B cell (primary cell): ENCODE results near the gene TEX101. TPM values are rescaled to one million over a fixed set of nuclear protein-coding genes. Genes with fewer than 3 reads are reported as not detected.
"Not testable (repeated sequence)": the region's sequence is repeated elsewhere in the genome, so short reads cannot be mapped to it uniquely, and the experiment has no call there.

ENCODE experiments used
- ATAC-seq: fragments of 200-7000 bp; cut with Tn5 transposase; one replicate; pipeline ENCODE4 v1.10.0; 2021; ENCODE audit warnings: low read depth, mild to moderate bottlenecking, moderate number of reproducible peaks, moderate library complexity
- CTCF ChIA-PET: fragments of 350-600 bp; sonication (Branson Sonifier 250); formaldehyde crosslinking; loops from one replicate; lab custom pipeline; 2021; ENCODE audit warnings: antibody characterized with exemption, inconsistent platforms; lab: Charles Lee
- POLR2A ChIA-PET: fragments of 350-600 bp; sonication (Branson Sonifier 250); formaldehyde crosslinking; loops from one replicate; lab custom pipeline; 2021; ENCODE audit warnings: antibody characterized with exemption; lab: Charles Lee
- DNase-seq: peaks from one replicate; pipeline ENCODE4 v3.0.0; 2013
- H2AFZ ChIP-seq: 2 replicates; pipeline ENCODE4 v1.6.1; 2012; ENCODE audit warnings: mild to moderate bottlenecking, low read depth, low read length; ENCODE audit not compliant: insufficient read depth, poor library complexity, severe bottlenecking
- H3K27ac ChIP-seq, 2 donors: 1 replicate in 1 of 2; 2 replicates in 1 of 2; pipeline ENCODE4 v1.5.1; 2012 to 2013; ENCODE audit warnings: low read length in 2 of 2, mild to moderate bottlenecking in 2 of 2, moderate library complexity in 1 of 2
- H3K27me3 ChIP-seq, 4 experiments: fragments of 200-600 bp in 1 of 4; sonication (generic) in 1 of 4; replicated peaks in 1 of 4; 1 replicate in 2 of 4; 2 replicates in 2 of 4; pipeline versions ENCODE4 v1.6.1 to v1.7.0; 2013 to 2016; ENCODE audit warnings: low read length in 3 of 4, mild to moderate bottlenecking in 2 of 4, mixed read lengths in 1 of 4, moderate library complexity in 1 of 4; ENCODE audit not compliant: insufficient read depth in 4 of 4, control insufficient read depth in 3 of 4; ENCODE audit errors: control extremely low read depth in 1 of 4
- H3K36me3 ChIP-seq, 2 experiments: replicated peaks in 1 of 2; 1 replicate in 1 of 2; 2 replicates in 1 of 2; pipeline versions ENCODE4 v1.6.1 to v1.7.1; 2013; ENCODE audit warnings: low read length in 1 of 2; ENCODE audit not compliant: insufficient read depth in 2 of 2, control insufficient read depth in 1 of 2; ENCODE audit errors: control extremely low read depth in 1 of 2, extremely low read depth in 1 of 2
- H3K4me1 ChIP-seq, 2 donors: fragments of 200-600 bp in 1 of 2; sonication (generic) in 1 of 2; 1 replicate in 1 of 2; 2 replicates in 1 of 2; pipeline versions ENCODE4 v1.5.1 to v1.6.1; 2013 to 2017; ENCODE audit warnings: low read length in 2 of 2; ENCODE audit not compliant: control insufficient read depth in 2 of 2, insufficient read depth in 2 of 2
- H3K4me2 ChIP-seq: replicated peaks from 2 replicates; pipeline ENCODE3; 2012; ENCODE audit warnings: mild to moderate bottlenecking, low read depth, low read length; ENCODE audit not compliant: poor library complexity, severe bottlenecking
- H3K4me3 ChIP-seq, 5 experiments: fragments of 200-600 bp in 1 of 5; sonication (generic) in 1 of 5; 1 replicate in 3 of 5; 2 replicates in 2 of 5; pipeline versions ENCODE4 v1.5.1 to v1.7.0; 2011 to 2016; ENCODE audit warnings: low read length in 4 of 5, mild to moderate bottlenecking in 4 of 5, low read depth in 2 of 5, control low read depth in 1 of 5, moderate library complexity in 1 of 5; ENCODE audit not compliant: insufficient read depth in 1 of 5; ENCODE audit errors: control extremely low read depth in 1 of 5, extremely low read depth in 1 of 5
- H3K79me2 ChIP-seq: fragments of 200-600 bp; sonication (generic); one replicate; pipeline ENCODE4 v1.6.0; 2016; ENCODE audit warnings: low read length; ENCODE audit not compliant: control insufficient read depth, insufficient read depth
- H3K9ac ChIP-seq: fragments of 200-600 bp; sonication (generic); 2 replicates; pipeline ENCODE4 v1.6.1; 2017; ENCODE audit warnings: mild to moderate bottlenecking, low read length, moderate library complexity
- H3K9me3 ChIP-seq, 3 donors: one replicate each; pipeline versions ENCODE4 v1.6.1 to v1.7.1; 2013; ENCODE audit warnings: low read length in 2 of 3; ENCODE audit not compliant: control insufficient read depth in 2 of 3, insufficient read depth in 1 of 3; ENCODE audit errors: control extremely low read depth in 1 of 3
- H4K20me1 ChIP-seq: 2 replicates; pipeline ENCODE4 v1.6.0; 2012; ENCODE audit warnings: mild to moderate bottlenecking, low read length; ENCODE audit not compliant: insufficient read depth, control insufficient read depth, poor library complexity, severe bottlenecking
- H3K27ac Mint-ChIP-seq: one replicate; pipeline ENCODE4 v1.8.0; 2021; ENCODE audit warnings: mixed read lengths
- H3K27me3 Mint-ChIP-seq: one replicate; pipeline ENCODE4 v1.8.0; 2021; ENCODE audit warnings: mixed read lengths
- H3K4me1 Mint-ChIP-seq: one replicate; pipeline ENCODE4 v1.8.0; 2021; ENCODE audit warnings: mixed read lengths
- H3K4me3 Mint-ChIP-seq: one replicate; pipeline ENCODE4 v1.8.0; 2021; ENCODE audit warnings: mixed read lengths
- H3K9me3 Mint-ChIP-seq: one replicate; pipeline ENCODE4 v1.8.0; 2022; ENCODE audit warnings: mixed read lengths; ENCODE audit not compliant: insufficient read depth
- EZH2 ChIP-seq: IDR thresholded peaks from 2 replicates; pipeline ENCODE4 v1.6.1; 2012; ENCODE audit warnings: borderline replicate concordance, low read depth, mild to moderate bottlenecking, moderate library complexity, low read length; ENCODE audit not compliant: insufficient read depth, poor library complexity, severe bottlenecking
- WGBS: methylation state at CpG from one replicate; pipeline ENCODE4 v1.1.5; 2013; ENCODE audit warnings: missing lambda C conversion rate; ENCODE audit not compliant: insufficient coverage; 5-methylcytosine and 5-hydroxymethylcytosine counted together
- intact Hi-C: fragments of 100-400 bp; cut with micrococcal nuclease; formaldehyde crosslinking; loops from one replicate; pipeline ENCODE4 v1.10.0; 2022
- polyA minus RNA-seq: library from RNA; depleted of rRNA, polyadenylated mRNA; stranded (reverse); fragments of >200 nt; gene quantifications from 2 replicates; pipeline ENCODE4 v1.2.3, GENCODE V29; 2012
- polyA plus RNA-seq: library from polyadenylated mRNA; depleted of rRNA; stranded (reverse); fragments of >200 nt; gene quantifications from 2 replicates; pipeline ENCODE4 v1.2.3, GENCODE V29; 2012
- total RNA-seq, 2 donors: library from RNA; stranded (reverse); fragments of 120-200 nt in 1 of 2; gene quantifications; 1 replicate in 1 of 2; 2 replicates in 1 of 2; pipeline versions ENCODE4 v1.2.3 to v1.2.4, GENCODE V29; 2013 to 2022
- TF ChIP-seq, protein P1 (sequence below): fragments of 200-600 bp; IDR thresholded peaks from one replicate; pipeline ENCODE4 v1.8.0; 2022; ENCODE audit warnings: antibody characterized with exemption, mild to moderate bottlenecking

The TEX101 gene
- total RNA-seq (not detected in 2 replicates), polyA plus RNA-seq (not detected in 2 replicates), polyA minus RNA-seq (not detected in 2 replicates)
- total RNA-seq (2013): not detected

DNA sequence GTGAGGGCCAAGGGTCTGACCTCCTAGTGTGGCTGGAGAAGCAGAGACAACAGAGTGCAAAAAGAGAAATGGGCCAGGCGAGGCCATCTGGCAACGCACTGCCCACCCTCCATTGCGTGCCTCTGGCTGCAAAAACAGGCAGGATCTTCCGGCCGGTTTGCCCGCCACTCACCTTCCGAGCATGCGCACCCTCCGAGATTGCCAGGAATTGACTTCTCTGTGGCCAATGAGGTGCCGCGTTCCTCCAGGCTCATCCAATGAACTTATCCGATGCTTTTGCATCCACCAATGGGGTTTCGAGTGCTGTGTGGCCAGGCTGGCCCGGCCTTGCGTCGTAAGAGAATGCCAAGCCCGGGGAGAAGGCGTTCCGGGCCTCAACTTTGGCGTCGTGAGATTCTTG, at the start of gene TEX101:
Gene TEX101 (plus strand): TSS at position 337 of the 400 bp plus-strand sequence. CDS start 1,030 bp downstream, outside the sequence.
- Histone ChIP-seq H3K27me3 (no peaks in the 10 kb centered on the region), H2AFZ (no peak within 1 kb of the TSS), H3K4me1 (no peaks in the 10 kb centered on the region), H3K4me2 (no peak within 1 kb of the TSS), H3K79me2 (no peaks in the 10 kb centered on the region), H3K4me3 (no peak within 1 kb of the TSS), H3K36me3 (no peaks in the 10 kb centered on the region), H3K9ac (no peak within 1 kb of the TSS), H3K9me3 (peaks cover 0 to 23% (median 0%) of the 10 kb centered on the region in 3 donors), H4K20me1 (no peaks in the 10 kb centered on the region), H3K27ac (no peak within 1 kb of the TSS)
- Mint-ChIP-seq H3K4me3 (no peak within 1 kb of the TSS), H3K9me3 (peaks cover 5% of the 10 kb centered on the region), H3K27ac (no peak within 1 kb of the TSS), H3K4me1 (peaks cover 3% of the 10 kb centered on the region), H3K27me3 (peaks cover 7% of the 10 kb centered on the region)
- DNase-seq (no peak), ATAC-seq (no peak)
- intact Hi-C loops: no loop called here
- POLR2A ChIA-PET: no interaction called here
- no peak for TF ChIP-seq EZH2
- TF ChIP-seq, protein P1, sequence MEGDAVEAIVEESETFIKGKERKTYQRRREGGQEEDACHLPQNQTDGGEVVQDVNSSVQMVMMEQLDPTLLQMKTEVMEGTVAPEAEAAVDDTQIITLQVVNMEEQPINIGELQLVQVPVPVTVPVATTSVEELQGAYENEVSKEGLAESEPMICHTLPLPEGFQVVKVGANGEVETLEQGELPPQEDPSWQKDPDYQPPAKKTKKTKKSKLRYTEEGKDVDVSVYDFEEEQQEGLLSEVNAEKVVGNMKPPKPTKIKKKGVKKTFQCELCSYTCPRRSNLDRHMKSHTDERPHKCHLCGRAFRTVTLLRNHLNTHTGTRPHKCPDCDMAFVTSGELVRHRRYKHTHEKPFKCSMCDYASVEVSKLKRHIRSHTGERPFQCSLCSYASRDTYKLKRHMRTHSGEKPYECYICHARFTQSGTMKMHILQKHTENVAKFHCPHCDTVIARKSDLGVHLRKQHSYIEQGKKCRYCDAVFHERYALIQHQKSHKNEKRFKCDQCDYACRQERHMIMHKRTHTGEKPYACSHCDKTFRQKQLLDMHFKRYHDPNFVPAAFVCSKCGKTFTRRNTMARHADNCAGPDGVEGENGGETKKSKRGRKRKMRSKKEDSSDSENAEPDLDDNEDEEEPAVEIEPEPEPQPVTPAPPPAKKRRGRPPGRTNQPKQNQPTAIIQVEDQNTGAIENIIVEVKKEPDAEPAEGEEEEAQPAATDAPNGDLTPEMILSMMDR: no peak
- WGBS: 95% methylated on average over 21 of the region's 21 CpGs
- CTCF ChIA-PET: no interaction called here

DNA sequence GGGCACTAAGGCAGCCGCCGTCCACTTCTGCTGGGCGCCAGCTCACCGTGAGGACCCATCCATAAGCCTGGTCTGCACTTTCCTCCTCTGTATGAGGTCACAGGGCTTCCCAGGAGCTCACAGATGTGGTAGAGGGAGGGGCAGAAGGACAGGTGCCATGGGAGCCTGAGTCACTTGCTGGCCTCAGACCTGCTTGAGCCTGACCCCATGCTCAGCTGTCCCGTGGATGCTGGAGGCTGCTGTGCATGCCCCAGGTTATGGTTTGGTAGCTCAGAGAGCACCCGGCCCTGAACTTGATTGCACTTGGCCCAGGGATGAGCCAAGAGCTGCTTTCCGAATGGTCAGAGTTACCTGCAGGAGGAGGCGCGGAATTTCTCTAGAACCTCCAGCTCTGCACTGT, 49.0 kb upstream of the TEX101 start:
- ATAC-seq, H3K9me3 ChIP-seq, H2AFZ ChIP-seq, H3K4me2 ChIP-seq, H3K27me3 ChIP-seq, H4K20me1 ChIP-seq, DNase-seq, H3K36me3 ChIP-seq, CTCF ChIA-PET, intact Hi-C loops, H3K4me1 Mint-ChIP-seq, H3K79me2 ChIP-seq, POLR2A ChIA-PET, H3K9ac ChIP-seq, H3K27me3 Mint-ChIP-seq, H3K4me3 ChIP-seq, H3K9me3 Mint-ChIP-seq, H3K4me3 Mint-ChIP-seq, H3K4me1 ChIP-seq, H3K27ac ChIP-seq, H3K27ac Mint-ChIP-seq: not testable (repeated sequence)
- WGBS: 87% methylated on average over 5 of the region's 9 CpGs
